CD4-positive, alpha-beta T cell treated with Interleukin-4 for 4 hours (primary cell): Measurements from ENCODE around the gene GAB3.
"Not testable (repeated sequence)": the region's sequence is repeated elsewhere in the genome, so short reads cannot be mapped to it uniquely, and the experiment has no call there.

Experiments
- DNase-seq: peaks from one replicate; pipeline ENCODE4 v3.0.0-alpha.2; 2020

The GAB3 gene

GRCh38 chrX:154719132-154719675, 31.7 kb downstream of the GAB3 start:
- peak; percentile 91 for DNase-seq

GRCh38 chrX:154718616-154719015, 32.3 kb downstream of the GAB3 start:
- no peak for DNase-seq

- DNase-seq, result peak; percentile 48
These were observed 33.1 kb downstream of the GAB3 start for GRCh38 chrX:154717824-154718223.

GRCh38 chrX:154715825-154716224, 35.1 kb downstream of the GAB3 start:
- no peak for DNase-seq

- DNase-seq, result peak; percentile 71
These were observed 36.0 kb downstream of the GAB3 start for GRCh38 chrX:154714925-154715324.

GRCh38 chrX:154712781-154713740, 37.8 kb downstream of the GAB3 start:
- peak; percentile 87 for DNase-seq

GRCh38 chrX:154711264-154711663, 39.6 kb downstream of the GAB3 start:
- DNase-seq, result no peak

- DNase-seq, result no peak
These were observed 40.6 kb downstream of the GAB3 start for GRCh38 chrX:154710309-154710708.

GRCh38 chrX:154698630-154699248, 52.1 kb downstream of the GAB3 start:
- DNase-seq, result no peak

- no peak for DNase-seq
These were observed 54.2 kb downstream of the GAB3 start for GRCh38 chrX:154696676-154697045.

GRCh38 chrX:154695911-154696675, 54.8 kb downstream of the GAB3 start:
- DNase-seq, result peak; percentile 12

- DNase-seq, result no peak
These were observed 57.5 kb downstream of the GAB3 start for GRCh38 chrX:154693394-154693793.

GRCh38 chrX:154690438-154690837, 60.4 kb downstream of the GAB3 start:
- not testable (repeated sequence) for DNase-seq

GRCh38 chrX:154672084-154672483, 78.8 kb downstream of the GAB3 start:
- DNase-seq, result not testable (repeated sequence)

GRCh38 chrX:154670848-154671247, 80.0 kb downstream of the GAB3 start:
- not testable (repeated sequence) for DNase-seq

- no peak for DNase-seq
These were observed 89.0 kb downstream of the GAB3 start for GRCh38 chrX:154661899-154662298.

- no peak for DNase-seq
These were observed 89.7 kb downstream of the GAB3 start for GRCh38 chrX:154661170-154661569.

GRCh38 chrX:154660541-154660940, 90.3 kb downstream of the GAB3 start:
- no peak for DNase-seq

GRCh38 chrX:154658957-154659356, 91.9 kb downstream of the GAB3 start:
- DNase-seq, result no peak

- no peak for DNase-seq
These were observed 92.7 kb downstream of the GAB3 start for GRCh38 chrX:154658187-154658586.

GRCh38 chrX:154657226-154657805, 93.6 kb downstream of the GAB3 start:
- no peak for DNase-seq

- DNase-seq, result no peak
These were observed 95.1 kb downstream of the GAB3 start for GRCh38 chrX:154655786-154656185.

- no peak for DNase-seq
These were observed 95.5 kb downstream of the GAB3 start for GRCh38 chrX:154655346-154655745.
